IMR-90 (cell line): ENCODE data around the gene LCK. TPM values are rescaled to one million over a fixed set of nuclear protein-coding genes. Genes with fewer than 3 reads are reported as not detected.

Source experiments
- ATAC-seq: fragments of 200-7000 bp; cut with Tn5 transposase; 2 replicates; pipeline ENCODE4 v1.9.1; 2020; ENCODE audit warnings: low read depth, mild to moderate bottlenecking, moderate library complexity
- BruUV-seq: library from RNA; stranded (reverse); fragments of 400-500 nt; replicated peaks from 2 replicates; lab custom pipeline; 2021; lab: Mats Ljungman, UMichigan
- CTCF ChIA-PET: fragments of 300-600 bp; formaldehyde crosslinking; extraction: SDS; loops from one replicate; lab custom pipeline; 2021; ENCODE audit warnings: antibody characterized with exemption; lab: Yijun Ruan, JAX
- POLR2A ChIA-PET: fragments of 300-600 bp; sonication (Branson Sonifier 250); formaldehyde crosslinking; loops from one replicate; lab custom pipeline; 2022; ENCODE audit warnings: antibody characterized with exemption; ENCODE audit not compliant: unreplicated experiment; lab: Charles Lee
- DNase-seq: peaks from one replicate; pipeline ENCODE4 v3.0.0; 2013
- H2AFZ ChIP-seq: replicated peaks from 2 replicates; pipeline ENCODE3; 2013; ENCODE audit warnings: low read length, mild to moderate bottlenecking; ENCODE audit not compliant: poor library complexity
- H2AK5ac ChIP-seq: 2 replicates; pipeline ENCODE4 v1.6.1; 2013; ENCODE audit warnings: low read depth, low read length, inconsistent platforms
- H2AK9ac ChIP-seq: replicated peaks from 2 replicates; pipeline ENCODE3; 2013; ENCODE audit warnings: mild to moderate bottlenecking, low read depth, low read length, moderate library complexity; ENCODE audit not compliant: poor library complexity
- H2BK120ac ChIP-seq: 2 replicates; pipeline ENCODE4 v1.6.1; 2013; ENCODE audit warnings: low read depth, low read length, inconsistent platforms
- H2BK15ac ChIP-seq: 3 replicates; pipeline ENCODE4 v1.6.1; 2013; ENCODE audit warnings: low read depth, low read length, inconsistent platforms
- H2BK20ac ChIP-seq: 2 replicates; pipeline ENCODE4 v1.6.1; 2013; ENCODE audit warnings: low read depth, mild to moderate bottlenecking, inconsistent platforms, low read length, moderate library complexity
- H2BK5ac ChIP-seq: 2 replicates; pipeline ENCODE4 v1.6.1; 2013; ENCODE audit warnings: mild to moderate bottlenecking, low read depth, low read length, inconsistent platforms; ENCODE audit not compliant: poor library complexity, severe bottlenecking
- H3K14ac ChIP-seq: replicated peaks from 2 replicates; pipeline ENCODE4 v1.6.1; 2013; ENCODE audit warnings: low read depth, low read length, inconsistent platforms
- H3K18ac ChIP-seq: 2 replicates; pipeline ENCODE4 v1.6.1; 2013; ENCODE audit warnings: low read depth, low read length, control low read depth
- H3K23ac ChIP-seq: 2 replicates; pipeline ENCODE4 v1.6.1; 2013; ENCODE audit warnings: low read depth, low read length, inconsistent platforms
- H3K27ac ChIP-seq: 2 replicates; pipeline ENCODE4 v1.5.1; 2013; ENCODE audit warnings: mild to moderate bottlenecking, control low read depth, low read length; ENCODE audit not compliant: insufficient read depth
- H3K27me3 ChIP-seq: 2 replicates; pipeline ENCODE4 v1.6.1; 2013; ENCODE audit warnings: low read length; ENCODE audit not compliant: control insufficient read depth, insufficient read depth
- H3K36me3 ChIP-seq: 2 replicates; pipeline ENCODE4 v1.6.1; 2013; ENCODE audit warnings: low read length, mixed read lengths; ENCODE audit not compliant: control insufficient read depth, insufficient read depth
- H3K4ac ChIP-seq: 2 replicates; pipeline ENCODE4 v1.6.1; 2013; ENCODE audit warnings: low read depth, low read length, inconsistent platforms
- H3K4me1 ChIP-seq: 2 replicates; pipeline ENCODE4 v1.6.1; 2013; ENCODE audit warnings: low read length, mixed read lengths; ENCODE audit not compliant: control insufficient read depth, insufficient read depth
- H3K4me2 ChIP-seq: 2 replicates; pipeline ENCODE4 v1.6.1; 2013; ENCODE audit warnings: low read depth, mild to moderate bottlenecking, control low read depth, low read length, moderate library complexity
- H3K4me3 ChIP-seq: 2 replicates; pipeline ENCODE4 v1.5.1; 2013; ENCODE audit warnings: low read depth, mild to moderate bottlenecking, control low read depth, low read length, moderate library complexity; ENCODE audit not compliant: insufficient read depth
- H3K56ac ChIP-seq: 2 replicates; pipeline ENCODE4 v1.6.1; 2013; ENCODE audit warnings: low read length, inconsistent platforms; ENCODE audit not compliant: insufficient read depth; ENCODE audit errors: extremely low read depth
- H3K79me1 ChIP-seq, 2 experiments: 2 replicates each; pipeline ENCODE4 v1.6.1; 2013; ENCODE audit warnings: low read length in 2 of 2, inconsistent platforms in 1 of 2, low read depth in 1 of 2
- H3K9ac ChIP-seq: 2 replicates; pipeline ENCODE4 v1.6.1; 2013; ENCODE audit warnings: low read depth, low read length, control low read depth
- H3K9me1 ChIP-seq: 2 replicates; pipeline ENCODE4 v1.6.1; 2013; ENCODE audit warnings: low read length, inconsistent platforms; ENCODE audit not compliant: insufficient read depth
- H3K9me3 ChIP-seq: 2 replicates; pipeline ENCODE4 v1.6.1; 2013; ENCODE audit warnings: low read length; ENCODE audit not compliant: control insufficient read depth, insufficient read depth
- H4K20me1 ChIP-seq: 2 replicates; pipeline ENCODE4 v1.6.1; 2013; ENCODE audit warnings: low read length, inconsistent platforms; ENCODE audit not compliant: insufficient read depth
- H4K5ac ChIP-seq: 2 replicates; pipeline ENCODE4 v1.6.1; 2013; ENCODE audit warnings: mild to moderate bottlenecking, low read depth, low read length, control low read depth
- H4K8ac ChIP-seq, 2 experiments: 2 replicates each; pipeline ENCODE4 v1.6.1; 2013; ENCODE audit warnings: low read depth in 2 of 2, low read length in 2 of 2, control low read depth in 1 of 2, inconsistent platforms in 1 of 2
- H4K91ac ChIP-seq: 2 replicates; pipeline ENCODE4 v1.6.1; 2013; ENCODE audit warnings: low read depth, low read length, inconsistent platforms; ENCODE audit not compliant: insufficient read depth
- RFX5 ChIP-seq: IDR thresholded peaks from 2 replicates; pipeline ENCODE4 v1.8.0; 2012; ENCODE audit warnings: low read depth, mild to moderate bottlenecking, low read length, moderate library complexity
- whole genome bisulfite sequencing, 2 experiments: methylation state at CpG; one replicate each; pipeline versions ENCODE4 v1.1.5 to v1.1.7; 2013; ENCODE audit warnings: missing lambda C conversion rate in 2 of 2; ENCODE audit not compliant: insufficient read length in 1 of 2; ENCODE audit errors: extremely low coverage in 2 of 2; 5-methylcytosine and 5-hydroxymethylcytosine counted together
- dilution Hi-C: fragments of 300-500 bp; cut with HindIII; formaldehyde crosslinking; loops from one replicate; pipeline ENCODE4 v1.14.3; 2018; ENCODE audit warnings: low sequenced_read_pairs; ENCODE audit not compliant: unreplicated experiment
- in situ Hi-C: fragments of 300-500 bp; cut with MboI; formaldehyde crosslinking; loops from 3 replicates; pipeline ENCODE4 v1.14.3; 2019; ENCODE audit warnings: low sequenced_read_pairs, inconsistent platforms, mixed read lengths
- intact Hi-C: fragments of 100-400 bp; cut with micrococcal nuclease; formaldehyde crosslinking; loops from 2 replicates; pipeline ENCODE4 v1.10.0; 2022
- polyA plus RNA-seq, 3 experiments: library from polyadenylated mRNA; depleted of rRNA; stranded (reverse); fragments of >200 nt; gene quantifications; 2 replicates each; pipeline ENCODE4 v1.2.3, GENCODE V29; 2012; ENCODE audit warnings: low replicate concordance in 1 of 3
- total RNA-seq: library from RNA; depleted of rRNA; stranded (reverse); fragments of >200 nt; gene quantifications from 2 replicates; pipeline ENCODE4 v1.2.3, GENCODE V29; 2012

LCK gene
- total and polyA plus RNA-seq, 2 of the 4 experiments (the other 2 are of a cell fraction), result not detected

GRCh38 chr1:32249831-32250525, 1.1 kb upstream of the LCK start:
- Histone ChIP-seq H2AFZ (peak overlapping the region; percentile 69), H3K4me3 (no peak overlapping the region), H3K4ac (0 out of 2 replicates have a peak overlapping the region, but pooled peaks have one; percentile 7), H4K8ac (no peak overlapping the region), H3K4me2 (no peak overlapping the region), H4K5ac (no peak overlapping the region; the same call in 1 of the 2 replicates), H3K18ac (no peak overlapping the region), H3K27me3 (peaks cover 2% of the 10 kb centered on the region; the same call in 1 of the 2 replicates), H2AK9ac (no peak overlapping the region), H2BK20ac (0 out of 2 replicates have a peak overlapping the region, but pooled peaks have one; percentile 3), H3K14ac (no peak overlapping the region), H4K20me1 (no peaks in the 10 kb centered on the region), H2AK5ac (no peak overlapping the region), H3K9me1 (peaks cover 10% of the 10 kb centered on the region), H3K9ac (no peak overlapping the region), H2BK15ac (no peak overlapping the region), H2BK120ac (no peak overlapping the region), H3K56ac (no peak overlapping the region), H2BK5ac (no peak overlapping the region), H3K9me3 (no peaks in the 10 kb centered on the region), H4K91ac (no peak overlapping the region), H3K4me1 (peaks cover 16% of the 10 kb centered on the region), H3K79me1 (peaks cover 0 to 3% of the 10 kb centered on the region in 2 experiments; a peak in 1 of 4 replicates), H3K27ac (no peak overlapping the region), H3K23ac (no peak overlapping the region), H3K36me3 (no peaks in the 10 kb centered on the region)
- intact Hi-C loops (no loop called here), in situ Hi-C loops (no loop called here), dilution Hi-C loops (no loop called here)
- ATAC-seq (no peak), DNase-seq (peak; percentile 46)
- CTCF ChIA-PET, result no interaction called here
- no TSS peak for BruUV-seq
- 70% methylated on average over 4 of the region's 9 CpGs; no CpG with 5 or more reads in 1 of the 2 experiments for WGBS, 2 experiments
- POLR2A ChIA-PET, result interaction anchor here (0.5 kb wide), 1 partner anchor 12 kb away, joined by 3 read pairs; no protein-coding TSS in a partner anchor
- no peak for TF ChIP-seq RFX5
